Gastrocnemius medialis (tissue), 4 donors: ENCODE data around the gene SSBP2.

Source experiments
- POLR2A ChIP-seq, 2 donors: fragments of 450-650 bp; IDR thresholded peaks; one replicate each; pipeline ENCODE4 v1.6.1; 2017; ENCODE audit warnings: antibody characterized with exemption in 2 of 2, mild to moderate bottlenecking in 2 of 2, moderate library complexity in 2 of 2
- TF ChIP-seq, protein P1 (sequence below), 5 experiments: fragments of 450-650 bp in 3 of 5; fragments of 200-600 bp in 2 of 5; sonication (generic) in 2 of 5; IDR thresholded peaks in 4 of 5; conservative IDR thresholded peaks in 1 of 5; 1 replicate in 4 of 5; 2 replicates in 1 of 5; pipeline ENCODE4 v1.5.1; 2016 to 2019; ENCODE audit warnings: antibody characterized with exemption in 5 of 5, mild to moderate bottlenecking in 3 of 5, moderate library complexity in 3 of 5

DNA sequence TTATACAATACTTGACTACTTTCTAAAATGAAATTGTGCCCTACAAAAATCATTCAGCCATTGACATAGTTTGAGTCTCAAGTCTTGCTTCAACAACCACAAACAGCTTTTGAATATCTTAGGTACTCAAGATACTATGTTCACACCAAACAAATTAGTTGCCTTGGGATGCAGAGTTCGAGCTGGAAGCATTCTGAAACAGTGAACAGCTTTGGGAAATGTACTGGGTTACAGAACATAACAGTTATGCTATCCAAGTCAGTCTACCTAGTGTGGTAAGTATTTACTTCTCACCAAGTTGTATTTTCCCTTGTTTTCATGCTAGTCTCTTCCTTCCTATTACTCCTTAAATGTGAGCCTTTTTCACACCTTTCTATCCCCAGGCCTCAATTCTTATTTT lies 143.2 kb downstream of the SSBP2 start:
- TF ChIP-seq, protein P1, sequence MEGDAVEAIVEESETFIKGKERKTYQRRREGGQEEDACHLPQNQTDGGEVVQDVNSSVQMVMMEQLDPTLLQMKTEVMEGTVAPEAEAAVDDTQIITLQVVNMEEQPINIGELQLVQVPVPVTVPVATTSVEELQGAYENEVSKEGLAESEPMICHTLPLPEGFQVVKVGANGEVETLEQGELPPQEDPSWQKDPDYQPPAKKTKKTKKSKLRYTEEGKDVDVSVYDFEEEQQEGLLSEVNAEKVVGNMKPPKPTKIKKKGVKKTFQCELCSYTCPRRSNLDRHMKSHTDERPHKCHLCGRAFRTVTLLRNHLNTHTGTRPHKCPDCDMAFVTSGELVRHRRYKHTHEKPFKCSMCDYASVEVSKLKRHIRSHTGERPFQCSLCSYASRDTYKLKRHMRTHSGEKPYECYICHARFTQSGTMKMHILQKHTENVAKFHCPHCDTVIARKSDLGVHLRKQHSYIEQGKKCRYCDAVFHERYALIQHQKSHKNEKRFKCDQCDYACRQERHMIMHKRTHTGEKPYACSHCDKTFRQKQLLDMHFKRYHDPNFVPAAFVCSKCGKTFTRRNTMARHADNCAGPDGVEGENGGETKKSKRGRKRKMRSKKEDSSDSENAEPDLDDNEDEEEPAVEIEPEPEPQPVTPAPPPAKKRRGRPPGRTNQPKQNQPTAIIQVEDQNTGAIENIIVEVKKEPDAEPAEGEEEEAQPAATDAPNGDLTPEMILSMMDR (IDR thresholded peaks at IDR 0.05 in 4 of 5, conservative IDR thresholded peaks at IDR 0.05 in 1 of 5), result no peak
- no peak for TF ChIP-seq POLR2A (IDR thresholded peaks at IDR 0.05)
